Measurements from ENCODE around the gene PLA2G4A.
"Not testable (repeated sequence)": the region's sequence is repeated elsewhere in the genome, so short reads cannot be mapped to it uniquely, and the experiment has no call there.

The PLA2G4A gene

GRCh38 chr1:186875896-186876835 is 47.4 kb downstream of the PLA2G4A start:
- no peak for DNase-seq

- no peak for DNase-seq
These were observed 49.6 kb downstream of the PLA2G4A start for GRCh38 chr1:186878356-186878755.

DNA sequence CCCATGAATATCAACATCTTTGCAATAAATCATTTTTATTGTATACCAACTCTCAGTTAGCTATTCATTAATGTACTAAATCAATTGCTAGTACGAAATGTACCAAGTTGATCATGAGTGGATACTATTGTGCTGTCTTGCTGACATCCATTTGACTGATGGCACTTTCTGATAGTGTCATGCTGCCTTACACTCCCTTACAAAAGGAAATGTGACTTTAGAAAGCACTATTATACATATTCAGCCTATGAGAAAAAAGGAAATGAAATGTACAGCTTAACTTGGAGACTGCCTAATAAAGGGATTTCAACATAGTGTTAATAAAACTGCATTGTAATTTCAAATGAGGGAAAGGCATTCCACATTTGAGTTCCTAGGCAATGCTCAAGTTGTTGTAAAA is 52.2 kb downstream of the PLA2G4A start:
- DNase-seq = no peak

GRCh38 chr1:186882372-186883134 is 53.8 kb downstream of the PLA2G4A start:
- DNase-seq = no peak

GRCh38 chr1:186884251-186884650 is 55.5 kb downstream of the PLA2G4A start:
- DNase-seq = no peak

DNA sequence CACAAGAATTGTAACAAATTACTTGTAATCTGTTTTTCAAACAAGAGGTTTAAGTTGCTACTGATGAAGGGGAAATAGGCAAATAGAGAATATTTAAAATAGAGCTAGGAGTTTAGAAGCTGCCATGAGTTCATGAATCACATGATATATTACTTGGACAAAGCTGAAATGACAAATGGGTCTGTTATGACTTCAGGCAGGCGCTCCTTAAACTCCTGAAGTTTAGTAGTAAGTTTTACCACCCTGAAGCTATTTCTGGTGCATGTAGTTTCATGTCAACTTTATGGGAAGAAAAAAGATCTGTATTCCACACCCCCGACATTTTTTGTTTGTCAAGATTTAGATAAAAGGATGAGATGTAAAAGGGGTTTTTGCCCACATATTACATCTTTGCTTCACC is 58.5 kb downstream of the PLA2G4A start:
- no peak for DNase-seq

GRCh38 chr1:186888367-186888766 is 59.6 kb downstream of the PLA2G4A start:
- no peak for DNase-seq

DNA sequence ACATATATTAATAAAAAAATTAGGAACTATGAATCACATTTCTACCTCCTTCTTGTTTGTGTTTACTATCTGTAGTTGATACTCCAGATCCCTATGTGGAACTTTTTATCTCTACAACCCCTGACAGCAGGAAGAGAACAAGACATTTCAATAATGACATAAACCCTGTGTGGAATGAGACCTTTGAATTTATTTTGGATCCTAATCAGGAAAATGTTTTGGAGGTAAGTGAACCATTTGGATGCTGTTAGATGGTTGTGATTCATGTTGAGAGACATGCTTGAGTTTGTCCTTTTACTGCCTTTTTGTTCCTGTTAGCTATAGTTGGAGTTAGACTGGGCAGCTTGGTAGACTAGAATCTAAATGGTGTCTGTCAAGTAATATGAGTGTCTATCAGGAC is 64.2 kb downstream of the PLA2G4A start:
- DNase-seq = no peak

- DNase-seq = no peak
These were observed 65.7 kb downstream of the PLA2G4A start for GRCh38 chr1:186894415-186894814.

DNA sequence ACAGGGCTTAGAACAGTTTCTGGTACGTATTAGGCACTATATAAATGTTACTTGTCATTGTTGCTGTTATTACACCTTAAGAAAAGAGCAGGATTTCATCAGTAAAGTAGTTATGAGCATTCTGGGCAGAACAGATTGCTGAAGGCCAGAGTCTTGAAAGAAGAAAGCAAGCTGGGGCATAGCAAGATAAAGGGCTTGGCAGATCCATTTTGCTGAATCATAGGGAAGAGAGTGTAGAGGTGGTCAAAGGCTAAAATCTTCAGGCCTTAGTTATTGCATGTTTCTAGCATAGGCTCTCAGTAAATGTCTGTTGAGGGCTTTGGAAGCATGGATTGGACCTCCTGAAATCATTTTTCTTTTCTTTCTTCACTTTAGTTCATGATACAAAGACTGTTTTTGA is 67.5 kb downstream of the PLA2G4A start:
- DNase-seq = no peak

DNA sequence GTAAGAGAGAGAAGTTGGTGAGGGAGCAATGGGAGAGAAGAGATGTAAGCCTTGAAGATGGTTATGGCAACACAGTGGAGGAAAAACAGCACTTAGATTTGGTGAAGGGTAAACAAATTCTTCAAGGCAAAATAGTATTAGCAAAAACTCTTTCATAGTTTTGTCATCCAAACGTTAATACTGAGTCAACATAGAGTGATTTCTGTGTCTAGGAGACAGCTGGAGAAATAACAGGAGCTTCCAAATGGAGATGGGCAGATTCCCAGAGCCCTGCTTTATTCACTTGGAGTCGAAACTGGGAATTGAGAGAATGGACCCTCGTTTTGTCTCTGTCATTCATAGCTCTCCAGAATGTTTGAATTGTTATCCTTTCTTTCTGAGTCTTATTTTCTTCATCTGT is 68.3 kb downstream of the PLA2G4A start:
- DNase-seq = no peak

DNA sequence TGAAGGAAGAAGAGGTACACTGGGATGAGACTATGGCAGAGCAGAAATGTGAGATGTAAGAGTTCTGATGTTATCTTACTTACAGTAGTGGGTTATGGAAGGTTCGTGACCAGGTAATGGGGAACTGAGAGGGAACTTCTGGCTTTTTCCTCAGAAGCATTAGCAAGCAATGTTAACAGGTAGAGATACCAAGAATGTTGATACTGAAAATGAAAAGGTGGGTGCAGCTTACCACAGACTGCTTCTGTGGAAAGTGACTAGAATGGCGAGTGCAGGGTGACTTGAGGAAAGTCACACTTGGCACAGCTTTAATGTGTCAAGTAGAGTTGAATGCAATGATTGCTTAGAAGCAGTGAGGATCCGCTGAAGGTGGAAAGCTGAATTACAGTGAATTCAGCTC is 70.8 kb downstream of the PLA2G4A start:
- no peak for DNase-seq

DNA sequence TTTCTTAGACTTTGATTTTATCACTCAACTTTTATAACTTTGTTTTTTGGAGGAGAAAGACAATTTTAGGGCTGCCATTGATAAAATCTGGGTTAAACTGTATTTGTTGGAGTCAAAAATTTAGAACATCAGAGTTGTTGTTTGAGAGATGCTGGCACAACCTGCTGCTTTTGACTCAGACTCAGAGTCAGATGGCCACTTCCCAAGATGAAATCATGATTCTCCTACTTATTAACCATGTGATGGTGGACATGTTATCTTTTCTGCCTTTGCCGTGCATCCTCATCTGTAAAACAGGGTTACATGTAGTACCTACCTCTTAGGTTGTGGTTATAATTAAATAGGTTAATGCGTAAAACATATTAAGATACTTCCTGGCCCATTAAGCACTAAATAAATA is 71.2 kb downstream of the PLA2G4A start:
- no peak for DNase-seq

- DNase-seq = no peak
These were observed 71.9 kb downstream of the PLA2G4A start for GRCh38 chr1:186900539-186901237.

- DNase-seq = no peak
These were observed 72.9 kb downstream of the PLA2G4A start for GRCh38 chr1:186901631-186902030.

DNA sequence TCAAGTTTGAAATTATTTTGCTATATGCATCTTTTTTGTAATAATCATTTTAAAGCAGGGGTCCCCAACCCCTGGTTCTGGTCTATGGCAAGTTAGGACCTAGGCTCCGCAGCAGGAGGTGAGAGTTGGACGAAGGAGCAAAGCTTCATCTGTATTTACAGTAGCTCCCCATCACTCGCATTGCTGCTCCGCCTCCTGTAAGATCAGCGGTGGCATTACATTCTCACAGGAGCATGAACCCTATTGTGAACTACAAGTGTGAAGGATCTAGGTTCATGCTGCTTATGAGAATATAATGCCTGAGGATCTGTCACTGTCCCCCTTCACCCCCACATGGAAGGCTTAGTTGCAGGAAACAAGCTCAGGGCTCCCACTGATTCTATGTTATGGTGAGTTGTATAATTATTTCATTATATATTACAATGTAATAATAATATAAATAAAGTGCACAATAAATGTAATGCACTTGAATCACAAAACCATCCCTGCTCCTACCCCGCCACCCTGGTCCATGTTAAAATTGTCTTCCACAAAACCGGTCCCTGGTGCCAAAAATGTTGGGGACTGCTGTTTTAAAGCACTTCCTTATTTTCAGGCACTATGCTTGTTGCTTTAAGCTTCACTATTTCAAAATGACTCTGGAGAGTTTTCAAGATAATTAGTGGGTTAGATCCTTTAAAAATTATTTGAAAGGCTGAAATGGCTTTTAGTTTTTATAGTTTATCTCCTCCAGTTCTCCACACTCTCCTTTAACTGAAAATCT is 74.8 kb downstream of the PLA2G4A start:
- no peak for DNase-seq

GRCh38 chr1:186904361-186904760 is 75.6 kb downstream of the PLA2G4A start:
- no peak for DNase-seq

- no peak for DNase-seq
These were observed 76.8 kb downstream of the PLA2G4A start for GRCh38 chr1:186905561-186905960.

DNA sequence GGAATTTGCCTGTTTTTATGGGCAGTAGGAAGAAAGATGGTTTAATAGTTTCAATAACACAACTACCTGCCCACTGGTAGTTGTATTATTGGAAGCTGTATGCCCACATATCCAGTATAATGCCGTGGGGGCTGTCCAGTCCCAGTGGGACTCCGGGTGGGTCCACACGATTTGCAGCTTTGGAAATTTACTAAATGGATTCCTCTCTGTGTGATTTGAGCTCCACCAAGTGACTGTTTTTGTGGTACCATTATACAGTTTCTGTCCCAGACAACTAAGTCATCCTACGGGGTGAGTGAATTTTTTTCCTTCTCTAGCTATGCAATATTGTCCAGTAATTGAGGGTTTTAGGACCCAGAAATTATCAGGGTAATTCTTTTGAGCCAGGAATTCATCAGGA is 86.8 kb downstream of the PLA2G4A start:
- no peak for DNase-seq

GRCh38 chr1:186917106-186917786 is 88.5 kb downstream of the PLA2G4A start:
- not testable (repeated sequence) for DNase-seq

- not testable (repeated sequence) for DNase-seq
These were observed 92.6 kb downstream of the PLA2G4A start for GRCh38 chr1:186921386-186921785.

- not testable (repeated sequence) for DNase-seq
These were observed 94.1 kb downstream of the PLA2G4A start for GRCh38 chr1:186922814-186923213.

Data from activated CD4-positive, alpha-beta T cell treated with anti-CD3 and anti-CD28 coated beads, Interleukin-10, Interleukin-2, amounts not matched to agents 100 ng/mL and 50 ng/mL, durations not matched to agents 16 hours and 8 hours (primary cell).